ENCODE measurements around the gene DENND4B.
A peak's percentile ranks its signal among the peaks of the same experiment; 100 is the strongest.

Gene DENND4B

GRCh38 chr1:153970346-153970745, 23.8 kb upstream of the DENND4B start:
- Histone ChIP-seq H3K36me3 (ENCODE audit: control insufficient read depth in 1 of 2, insufficient read depth in 2 of 2, low read length in 2 of 2) (peaks cover 15 to 28% of the 10 kb centered on the region in 2 donors), H3K27ac (ENCODE audit: low read depth, low read length) (no peak overlapping the region), H3K4me1 (ENCODE audit: control insufficient read depth in 1 of 2, insufficient read depth in 2 of 2, low read length in 2 of 2) (peaks cover 23 to 26% of the 10 kb centered on the region in 2 donors), H3K9me3 (ENCODE audit: control insufficient read depth in 1 of 2, low read length in 2 of 2) (no peaks in the 10 kb centered on the region), H3K9ac (ENCODE audit: low read depth in 1 of 2, low read length in 2 of 2) (no peak overlapping the region), H3K27me3 (ENCODE audit: control insufficient read depth in 1 of 2, insufficient read depth in 2 of 2, low read length in 2 of 2) (no peaks in the 10 kb centered on the region), H3K4me3 (ENCODE audit: low read depth in 1 of 2, low read length in 2 of 2) (no peak overlapping the region)

DNA sequence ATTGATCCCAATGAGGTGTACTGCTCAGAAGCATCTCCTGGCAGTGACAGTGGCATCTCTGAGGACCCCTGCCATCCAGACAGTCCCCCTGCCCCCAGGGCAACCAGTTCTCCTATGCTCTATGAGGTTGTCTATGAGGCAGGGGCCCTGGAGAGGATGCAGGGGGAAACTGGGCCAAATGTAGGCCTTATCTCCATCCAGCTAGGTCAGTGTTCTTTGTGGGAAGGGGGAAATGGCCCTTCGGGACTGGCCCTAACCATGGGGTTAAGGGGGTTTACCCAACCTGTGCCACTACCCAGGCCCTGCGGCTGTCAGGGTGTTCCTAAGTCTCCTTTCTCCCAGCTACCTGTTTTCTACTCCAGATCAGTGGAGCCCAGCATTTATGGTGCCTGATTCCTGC, 22.5 kb upstream of the DENND4B start:
- no peak overlapping the region for H3K27ac ChIP-seq (ENCODE audit: low read depth, low read length)
- H3K9ac ChIP-seq (ENCODE audit: low read depth in 1 of 2, low read length in 2 of 2): peak overlapping the region in 1 of 2 donors; percentile 83
- H3K36me3 ChIP-seq (ENCODE audit: control insufficient read depth in 1 of 2, insufficient read depth in 2 of 2, low read length in 2 of 2): peaks cover 8 to 18% of the 10 kb centered on the region in 2 donors
- peaks cover 28 to 29% of the 10 kb centered on the region in 2 donors for H3K4me1 ChIP-seq (ENCODE audit: control insufficient read depth in 1 of 2, insufficient read depth in 2 of 2, low read length in 2 of 2)
- no peaks in the 10 kb centered on the region for H3K27me3 ChIP-seq (ENCODE audit: control insufficient read depth in 1 of 2, insufficient read depth in 2 of 2, low read length in 2 of 2)
- peak overlapping the region; percentile 77 to 91 for H3K4me3 ChIP-seq (ENCODE audit: low read depth in 1 of 2, low read length in 2 of 2)
- no peaks in the 10 kb centered on the region for H3K9me3 ChIP-seq (ENCODE audit: control insufficient read depth in 1 of 2, low read length in 2 of 2)

GRCh38 chr1:153968408-153968807, 21.9 kb upstream of the DENND4B start:
- Histone ChIP-seq H3K27ac (ENCODE audit: low read depth, low read length) (no peak overlapping the region), H3K4me3 (ENCODE audit: low read depth in 1 of 2, low read length in 2 of 2) (peak overlapping the region; percentile 77 to 91), H3K4me1 (ENCODE audit: control insufficient read depth in 1 of 2, insufficient read depth in 2 of 2, low read length in 2 of 2) (peaks cover 28 to 31% of the 10 kb centered on the region in 2 donors)

GRCh38 chr1:153968000-153968363, 21.5 kb upstream of the DENND4B start:
- Histone ChIP-seq H3K9me3 (ENCODE audit: control insufficient read depth in 1 of 2, low read length in 2 of 2) (no peaks in the 10 kb centered on the region), H3K9ac (ENCODE audit: low read depth in 1 of 2, low read length in 2 of 2) (peak overlapping the region; percentile 83 to 84), H3K27ac (ENCODE audit: low read depth, low read length) (peak overlapping the region; percentile 61), H3K4me3 (ENCODE audit: low read depth in 1 of 2, low read length in 2 of 2) (peak overlapping the region; percentile 77 to 91), H3K4me1 (ENCODE audit: control insufficient read depth in 1 of 2, insufficient read depth in 2 of 2, low read length in 2 of 2) (peaks cover 29 to 34% of the 10 kb centered on the region in 2 donors), H3K36me3 (ENCODE audit: control insufficient read depth in 1 of 2, insufficient read depth in 2 of 2, low read length in 2 of 2) (peaks cover 0 to 8% of the 10 kb centered on the region in 2 donors), H3K27me3 (ENCODE audit: control insufficient read depth in 1 of 2, insufficient read depth in 2 of 2, low read length in 2 of 2) (no peaks in the 10 kb centered on the region)

More at GRCh38 chr1:153968408-153968807, 21.9 kb upstream of the DENND4B start:
- no peaks in the 10 kb centered on the region for H3K27me3 ChIP-seq (ENCODE audit: control insufficient read depth in 1 of 2, insufficient read depth in 2 of 2, low read length in 2 of 2)
- H3K9ac ChIP-seq (ENCODE audit: low read depth in 1 of 2, low read length in 2 of 2): peak overlapping the region; percentile 83 to 84
- no peaks in the 10 kb centered on the region for H3K9me3 ChIP-seq (ENCODE audit: control insufficient read depth in 1 of 2, low read length in 2 of 2)
- H3K36me3 ChIP-seq (ENCODE audit: control insufficient read depth in 1 of 2, insufficient read depth in 2 of 2, low read length in 2 of 2): peaks cover 2 to 12% of the 10 kb centered on the region in 2 donors

DNA sequence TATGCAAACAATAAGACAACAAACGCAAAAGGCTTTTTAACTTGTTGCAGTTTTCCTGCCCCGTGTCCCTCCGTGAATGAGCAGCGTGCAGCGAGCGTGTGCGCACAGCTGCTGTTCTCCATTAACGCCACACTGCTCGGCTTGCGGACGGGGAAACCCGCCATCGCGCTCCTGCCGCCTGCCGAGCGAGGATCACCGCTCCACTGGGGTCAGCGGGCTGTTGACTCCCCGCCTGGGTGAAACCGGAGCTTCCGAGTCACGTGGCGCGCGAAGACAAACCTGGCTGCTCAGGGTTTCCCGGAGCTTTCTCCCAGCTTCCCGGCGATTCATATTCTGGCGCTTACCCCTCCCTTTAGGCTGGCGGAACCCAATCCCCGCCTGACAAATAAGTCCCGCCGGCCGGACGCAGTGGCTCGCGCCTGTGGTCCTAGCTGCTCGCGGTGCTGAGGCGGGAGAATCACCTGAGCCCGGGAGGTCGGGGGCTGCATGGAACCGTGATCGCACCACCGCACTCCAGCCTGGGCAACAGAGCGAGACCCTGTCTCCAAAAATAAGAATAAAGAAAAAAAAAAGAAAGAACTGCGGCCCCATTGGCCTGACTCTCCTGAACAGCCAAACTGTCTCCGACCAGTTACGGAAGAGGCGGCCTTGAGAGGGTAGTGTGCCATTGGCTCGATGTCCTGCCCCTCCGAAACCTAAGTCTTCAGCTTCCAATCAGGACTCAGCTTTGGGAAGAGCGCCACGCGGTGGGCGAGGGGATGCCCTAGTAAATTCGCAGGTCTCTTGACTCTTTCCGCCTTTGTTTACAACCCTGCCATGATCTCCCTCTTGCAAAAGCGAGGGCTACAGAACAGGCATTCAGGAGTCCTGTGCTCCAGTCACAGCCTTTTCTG, 20.8 kb upstream of the DENND4B start, which contains the start of gene CREB3L4:
TSS of gene CREB3L4 (plus strand) at position 796 of the 893 bp plus-strand sequence. CDS start 624 bp downstream, outside the sequence.
- peak within 1 kb of the TSS; percentile 77 to 91 for H3K4me3 ChIP-seq (ENCODE audit: low read depth in 1 of 2, low read length in 2 of 2)
- peaks cover 0 to 3% of the 10 kb centered on the region in 2 donors for H3K36me3 ChIP-seq (ENCODE audit: control insufficient read depth in 1 of 2, insufficient read depth in 2 of 2, low read length in 2 of 2)
- H3K27ac ChIP-seq (ENCODE audit: low read depth, low read length): peak within 1 kb of the TSS; percentile 91
- peak within 1 kb of the TSS; percentile 83 to 92 for H3K9ac ChIP-seq (ENCODE audit: low read depth in 1 of 2, low read length in 2 of 2)
- H3K4me1 ChIP-seq (ENCODE audit: control insufficient read depth in 1 of 2, insufficient read depth in 2 of 2, low read length in 2 of 2): peaks cover 35 to 40% of the 10 kb centered on the region in 2 donors
- H3K9me3 ChIP-seq (ENCODE audit: control insufficient read depth in 1 of 2, low read length in 2 of 2): no peaks in the 10 kb centered on the region
- no peaks in the 10 kb centered on the region for H3K27me3 ChIP-seq (ENCODE audit: control insufficient read depth in 1 of 2, insufficient read depth in 2 of 2, low read length in 2 of 2)

GRCh38 chr1:153963850-153964331, 17.4 kb upstream of the DENND4B start:
- H3K4me3 ChIP-seq (ENCODE audit: low read depth in 1 of 2, low read length in 2 of 2): peak overlapping the region; percentile 77 to 95
- peak overlapping the region; percentile 83 for H3K27ac ChIP-seq (ENCODE audit: low read depth, low read length)
- no peaks in the 10 kb centered on the region for H3K9me3 ChIP-seq (ENCODE audit: control insufficient read depth in 1 of 2, low read length in 2 of 2)
- peak overlapping the region; percentile 71 to 94 for H3K9ac ChIP-seq (ENCODE audit: low read depth in 1 of 2, low read length in 2 of 2)
- peaks cover 0 to 11% of the 10 kb centered on the region in 2 donors for H3K36me3 ChIP-seq (ENCODE audit: control insufficient read depth in 1 of 2, insufficient read depth in 2 of 2, low read length in 2 of 2)
- H3K4me1 ChIP-seq (ENCODE audit: control insufficient read depth in 1 of 2, insufficient read depth in 2 of 2, low read length in 2 of 2): peaks cover 49 to 53% of the 10 kb centered on the region in 2 donors
- H3K27me3 ChIP-seq (ENCODE audit: control insufficient read depth in 1 of 2, insufficient read depth in 2 of 2, low read length in 2 of 2): no peaks in the 10 kb centered on the region

DNA sequence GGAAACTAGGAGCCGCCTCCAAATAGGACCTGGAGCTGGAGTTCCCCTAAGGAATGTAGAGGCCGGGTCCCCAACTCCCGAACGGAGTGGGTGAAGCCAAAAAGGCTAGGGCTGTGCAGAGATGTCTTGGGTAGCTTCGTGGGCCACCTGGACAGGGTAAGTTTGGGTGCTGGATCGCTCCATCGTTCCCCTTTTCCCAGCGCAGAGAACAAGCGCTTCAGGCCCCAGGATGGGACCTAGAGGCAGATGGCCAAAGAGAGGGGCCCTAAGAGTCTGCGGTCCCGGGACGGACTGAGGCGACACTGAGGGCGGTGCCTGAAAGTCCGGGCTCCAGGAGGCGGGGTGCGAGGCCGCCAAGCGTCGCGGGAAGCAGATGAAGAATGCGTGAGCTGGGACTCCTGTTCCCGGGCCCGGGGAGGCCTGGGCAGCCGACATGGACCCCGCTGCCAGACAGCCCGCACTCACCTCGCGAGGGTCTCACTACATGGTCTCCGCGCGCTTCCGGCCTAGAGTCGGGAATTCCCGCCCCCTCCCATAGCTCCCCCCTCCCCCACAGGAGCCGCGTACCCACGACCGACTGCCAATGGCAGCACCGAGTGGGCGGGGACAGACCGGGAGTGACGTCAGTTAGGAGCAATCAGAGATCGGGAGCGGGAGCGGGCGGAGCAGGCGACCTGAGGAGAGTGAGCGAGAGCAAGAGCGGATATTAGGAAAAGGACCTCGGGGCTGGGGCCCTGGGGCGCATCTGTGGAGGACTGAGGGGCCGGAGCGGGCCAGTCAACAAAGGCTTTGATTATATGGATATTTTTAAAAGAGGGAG, 16.7 kb upstream of the DENND4B start, which contains the start of gene SLC39A1:
TSS of gene SLC39A1 (minus strand) at position 508 of the 820 bp plus-strand sequence. CDS start 822 bp downstream, outside the sequence.
- peak within 1 kb of the TSS; percentile 77 to 95 for H3K4me3 ChIP-seq (ENCODE audit: low read depth in 1 of 2, low read length in 2 of 2)
- H3K9ac ChIP-seq (ENCODE audit: low read depth in 1 of 2, low read length in 2 of 2): peak within 1 kb of the TSS; percentile 94 to 99
- peak within 1 kb of the TSS; percentile 83 for H3K27ac ChIP-seq (ENCODE audit: low read depth, low read length)
- H3K4me1 ChIP-seq (ENCODE audit: control insufficient read depth in 1 of 2, insufficient read depth in 2 of 2, low read length in 2 of 2): peaks cover 46 to 49% of the 10 kb centered on the region in 2 donors
- no peaks in the 10 kb centered on the region for H3K9me3 ChIP-seq (ENCODE audit: control insufficient read depth in 1 of 2, low read length in 2 of 2)
- H3K27me3 ChIP-seq (ENCODE audit: control insufficient read depth in 1 of 2, insufficient read depth in 2 of 2, low read length in 2 of 2): no peaks in the 10 kb centered on the region
- H3K36me3 ChIP-seq (ENCODE audit: control insufficient read depth in 1 of 2, insufficient read depth in 2 of 2, low read length in 2 of 2): peaks cover 0 to 11% of the 10 kb centered on the region in 2 donors

DNA sequence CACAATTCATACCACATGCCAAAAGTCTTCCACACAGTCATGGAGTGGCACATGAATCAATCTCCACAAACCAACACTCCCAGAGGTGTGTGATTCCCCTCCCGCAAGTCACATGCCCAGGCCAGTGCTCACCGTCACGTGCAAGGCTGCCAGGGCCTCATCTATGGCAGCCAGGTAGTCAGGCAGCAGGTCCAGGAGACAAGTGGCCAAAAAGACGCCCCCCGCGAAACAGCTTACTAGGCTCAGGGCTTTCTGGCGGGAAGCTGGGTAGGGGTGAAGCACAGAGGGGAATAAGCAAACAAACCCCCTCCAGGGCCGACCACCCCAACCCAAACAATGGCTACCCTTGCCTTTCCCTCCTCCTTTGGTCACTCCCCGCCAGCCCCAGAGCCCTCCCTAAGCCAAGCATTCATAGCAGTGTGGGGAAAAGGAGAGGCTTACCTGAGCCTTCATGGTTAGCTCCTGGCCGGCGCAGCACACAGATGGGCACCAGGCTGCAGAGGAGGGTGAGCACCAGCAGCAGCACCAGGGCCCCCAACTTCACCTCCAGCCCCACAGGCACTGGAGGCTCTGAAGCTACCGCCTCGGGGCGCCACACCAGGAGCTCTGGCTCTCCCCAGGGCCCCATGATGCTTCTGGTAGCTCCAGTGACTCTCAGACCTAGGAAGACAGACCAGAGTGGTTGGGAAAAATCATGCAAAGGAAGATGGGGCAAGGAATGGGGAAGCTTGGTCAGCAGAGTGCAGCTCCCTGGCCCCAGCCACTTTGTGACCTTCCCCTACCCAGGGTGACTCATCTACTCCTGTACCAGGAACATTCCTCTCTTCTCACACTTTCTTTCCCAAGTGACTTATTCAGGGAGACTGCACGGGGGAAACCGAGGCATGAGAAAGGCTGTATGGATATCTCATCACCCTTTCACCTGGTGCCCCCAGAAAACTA, 15.8 kb upstream of the DENND4B start:
- peaks cover 46 to 50% of the 10 kb centered on the region in 2 donors for H3K4me1 ChIP-seq (ENCODE audit: control insufficient read depth in 1 of 2, insufficient read depth in 2 of 2, low read length in 2 of 2)
- no peaks in the 10 kb centered on the region for H3K27me3 ChIP-seq (ENCODE audit: control insufficient read depth in 1 of 2, insufficient read depth in 2 of 2, low read length in 2 of 2)
- peak overlapping the region; percentile 77 to 95 for H3K4me3 ChIP-seq (ENCODE audit: low read depth in 1 of 2, low read length in 2 of 2)
- H3K9ac ChIP-seq (ENCODE audit: low read depth in 1 of 2, low read length in 2 of 2): peak overlapping the region; percentile 94 to 99
- peak overlapping the region; percentile 83 for H3K27ac ChIP-seq (ENCODE audit: low read depth, low read length)
- no peaks in the 10 kb centered on the region for H3K9me3 ChIP-seq (ENCODE audit: control insufficient read depth in 1 of 2, low read length in 2 of 2)
- peaks cover 0 to 11% of the 10 kb centered on the region in 2 donors for H3K36me3 ChIP-seq (ENCODE audit: control insufficient read depth in 1 of 2, insufficient read depth in 2 of 2, low read length in 2 of 2)

DNA sequence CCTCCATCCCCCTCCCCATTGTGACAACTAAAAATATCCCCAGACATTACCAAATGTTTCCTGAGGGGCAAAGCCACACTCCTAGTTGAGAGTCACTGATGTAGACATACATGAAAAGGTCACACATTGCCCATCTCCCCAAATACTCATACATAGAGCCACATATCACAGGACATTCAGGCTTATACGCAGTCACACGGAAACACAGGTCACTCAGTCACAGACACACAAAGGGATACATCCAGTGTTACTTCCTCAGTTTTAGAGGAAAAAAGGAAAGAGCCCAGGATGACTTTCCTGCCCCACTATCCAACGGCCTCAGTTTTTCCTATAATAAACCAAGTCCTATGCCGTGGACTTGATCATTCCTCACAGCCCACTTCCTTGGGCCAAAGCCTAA, 14.9 kb upstream of the DENND4B start:
- peaks cover 50 to 53% of the 10 kb centered on the region in 2 donors for H3K4me1 ChIP-seq (ENCODE audit: control insufficient read depth in 1 of 2, insufficient read depth in 2 of 2, low read length in 2 of 2)
- H3K27ac ChIP-seq (ENCODE audit: low read depth, low read length): no peak overlapping the region
- H3K9ac ChIP-seq (ENCODE audit: low read depth in 1 of 2, low read length in 2 of 2): no peak overlapping the region
- peaks cover 0 to 11% of the 10 kb centered on the region in 2 donors for H3K36me3 ChIP-seq (ENCODE audit: control insufficient read depth in 1 of 2, insufficient read depth in 2 of 2, low read length in 2 of 2)
- H3K27me3 ChIP-seq (ENCODE audit: control insufficient read depth in 1 of 2, insufficient read depth in 2 of 2, low read length in 2 of 2): no peaks in the 10 kb centered on the region
- no peaks in the 10 kb centered on the region for H3K9me3 ChIP-seq (ENCODE audit: control insufficient read depth in 1 of 2, low read length in 2 of 2)
- H3K4me3 ChIP-seq (ENCODE audit: low read depth in 1 of 2, low read length in 2 of 2): peak overlapping the region in 1 of 2 donors; percentile 77

Data from duodenal mucosa (tissue), 2 donors.